Erythroblast (primary cell): ENCODE measurements around the gene SERPINA5.

Experiments used
- DNase-seq, 2 experiments: peaks; one replicate each; lab custom pipeline; 2025; lab: John Stamatoyannopoulos, UW
- GATA1 ChIP-seq: IDR thresholded peaks from 2 replicates; pipeline ENCODE4 v1.6.1; 2011; ENCODE audit warnings: low read depth, mild to moderate bottlenecking, control low read depth, low read length, moderate library complexity
- POLR2A ChIP-seq: IDR thresholded peaks from 2 replicates; pipeline ENCODE4 v1.6.1; 2011; ENCODE audit warnings: mild to moderate bottlenecking, low read length

The SERPINA5 gene

GRCh38 chr14:94562022-94562421 lies 19.2 kb upstream of the SERPINA5 start:
- no peak for DNase-seq
- no peak for TF ChIP-seq GATA1
- TF ChIP-seq POLR2A: no peak

- no peak for TF ChIP-seq POLR2A
- no peak for TF ChIP-seq GATA1
Observed at GRCh38 chr14:94562941-94563883, 18.0 kb upstream of the SERPINA5 start.

GRCh38 chr14:94564381-94564780 lies 16.8 kb upstream of the SERPINA5 start:
- no peak for DNase-seq
- TF ChIP-seq POLR2A (no peak), GATA1 (no peak)

More at GRCh38 chr14:94562941-94563883, 18.0 kb upstream of the SERPINA5 start:
- no peak for DNase-seq

- TF ChIP-seq GATA1 (no peak), POLR2A (no peak)
- DNase-seq: no peak
Observed at GRCh38 chr14:94568186-94568585, 13.0 kb upstream of the SERPINA5 start.

GRCh38 chr14:94569381-94570001 lies 11.7 kb upstream of the SERPINA5 start:
- TF ChIP-seq POLR2A: no peak
- no peak for TF ChIP-seq GATA1

GRCh38 chr14:94570002-94570400 lies 11.2 kb upstream of the SERPINA5 start:
- TF ChIP-seq POLR2A: no peak
- TF ChIP-seq GATA1: no peak

More at GRCh38 chr14:94569381-94570001, 11.7 kb upstream of the SERPINA5 start:
- DNase-seq: no peak

GRCh38 chr14:94570440-94570839 lies 10.8 kb upstream of the SERPINA5 start:
- TF ChIP-seq POLR2A: no peak
- no peak for DNase-seq

More at GRCh38 chr14:94570002-94570400, 11.2 kb upstream of the SERPINA5 start:
- DNase-seq: no peak

GRCh38 chr14:94571395-94571794 lies 9.8 kb upstream of the SERPINA5 start:
- DNase-seq: no peak
- TF ChIP-seq POLR2A (no peak), GATA1 (no peak)

GRCh38 chr14:94571950-94572349 lies 9.3 kb upstream of the SERPINA5 start:
- no peak for DNase-seq
- TF ChIP-seq POLR2A: no peak
- no peak for TF ChIP-seq GATA1

GRCh38 chr14:94572637-94573303 lies 8.5 kb upstream of the SERPINA5 start:
- no peak for TF ChIP-seq GATA1
- TF ChIP-seq POLR2A: no peak
- DNase-seq: no peak

GRCh38 chr14:94573475-94574277 lies 7.5 kb upstream of the SERPINA5 start:
- no peak for DNase-seq
- no peak for TF ChIP-seq GATA1
- no peak for TF ChIP-seq POLR2A

- TF ChIP-seq POLR2A (no peak), GATA1 (no peak)
- no peak for DNase-seq
Observed at GRCh38 chr14:94574336-94574735, 6.9 kb upstream of the SERPINA5 start.
